Testis (tissue), 2 donors: ENCODE measurements around the gene FHL1.

Experiments used
- CTCF ChIP-seq, 3 experiments: fragments of 450-650 bp in 2 of 3; fragments of 200-600 bp in 1 of 3; sonication (generic) in 1 of 3; IDR thresholded peaks; one replicate each; pipeline ENCODE4 v1.5.1; 2016 to 2019; ENCODE audit warnings: antibody characterized with exemption in 3 of 3, mild to moderate bottlenecking in 2 of 3, moderate library complexity in 1 of 3
- POLR2A ChIP-seq: fragments of 450-650 bp; IDR thresholded peaks from one replicate; pipeline ENCODE4 v1.6.1; 2017; ENCODE audit warnings: antibody characterized with exemption, mild to moderate bottlenecking, moderate library complexity

- TF ChIP-seq CTCF (IDR thresholded peaks at IDR 0.05), result no peak
- TF ChIP-seq POLR2A, result no peak
Measured at GRCh38 chrX:136130931-136131833, 16.2 kb upstream of the FHL1 start.
